HG03095 (cell line): ENCODE data around the gene ANKFN1.

Experiments
- ATAC-seq: cut with Tn5 transposase; IDR thresholded peaks from one replicate; pipeline ENCODE4 v1.9.1; 2021; ENCODE audit warnings: moderate library complexity; ENCODE audit not compliant: unreplicated experiment

ANKFN1 gene

DNA sequence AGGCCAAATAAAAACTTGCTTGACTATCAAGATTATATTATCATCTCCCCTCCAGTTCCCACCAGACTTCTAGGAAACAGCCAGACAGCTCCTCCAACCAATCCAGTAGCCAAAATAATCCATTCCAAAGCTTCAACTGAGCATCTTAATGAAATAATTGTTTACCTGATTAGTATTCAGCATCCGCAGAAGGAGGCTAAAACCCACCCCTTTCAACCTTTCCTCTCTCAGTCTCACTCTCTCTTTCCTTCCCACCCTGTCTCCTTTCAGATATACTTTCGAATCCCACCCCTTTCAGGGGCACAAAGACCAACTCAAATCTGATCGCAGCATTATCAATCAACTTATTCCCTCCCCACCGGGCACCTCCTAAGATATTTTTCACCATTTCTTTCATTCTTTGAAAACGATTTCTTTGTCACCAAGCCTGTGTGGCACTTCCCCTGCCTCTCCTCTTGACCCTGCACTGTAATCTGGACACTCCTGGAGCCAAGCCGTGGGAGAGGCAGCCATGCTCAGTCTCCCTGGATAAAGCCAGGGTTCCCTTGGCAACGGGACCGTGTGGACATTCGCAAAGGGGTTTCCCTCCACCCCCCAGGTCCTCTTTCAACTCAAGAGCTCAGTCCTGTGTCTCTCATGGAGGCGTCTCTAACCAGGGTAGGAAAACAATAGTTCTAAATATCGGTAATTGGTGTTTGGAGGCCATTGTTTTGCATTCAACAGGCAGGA, at the start of gene ANKFN1:
ANKFN1 (plus strand) TSS at position 602 of the 729 bp plus-strand sequence. CDS start 59,193 bp downstream, outside the sequence.
- ATAC-seq: no peak

DNA sequence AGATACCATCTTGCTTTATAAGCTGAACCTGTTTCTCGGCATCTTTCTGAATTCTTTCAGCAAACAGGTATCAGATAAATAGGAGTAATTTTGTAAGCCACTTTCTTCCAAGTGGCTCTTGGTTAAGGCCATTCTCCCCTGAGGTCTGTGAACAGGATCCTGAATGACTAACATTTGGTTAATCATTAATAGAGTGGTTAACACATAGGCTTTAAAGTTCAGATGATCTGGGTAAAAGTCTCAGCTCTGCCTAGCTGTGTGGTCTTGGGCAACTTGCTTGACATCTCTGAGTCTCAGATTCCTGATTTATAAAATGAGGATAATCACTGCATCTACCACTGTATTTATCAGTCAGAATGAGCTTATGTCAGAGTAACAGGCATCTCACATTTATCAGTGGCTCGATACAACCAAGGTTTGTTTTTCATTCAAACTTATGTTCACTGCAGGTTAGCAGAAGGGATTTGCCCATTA, 44.4 kb upstream of the ANKFN1 start:
- ATAC-seq: no peak

DNA sequence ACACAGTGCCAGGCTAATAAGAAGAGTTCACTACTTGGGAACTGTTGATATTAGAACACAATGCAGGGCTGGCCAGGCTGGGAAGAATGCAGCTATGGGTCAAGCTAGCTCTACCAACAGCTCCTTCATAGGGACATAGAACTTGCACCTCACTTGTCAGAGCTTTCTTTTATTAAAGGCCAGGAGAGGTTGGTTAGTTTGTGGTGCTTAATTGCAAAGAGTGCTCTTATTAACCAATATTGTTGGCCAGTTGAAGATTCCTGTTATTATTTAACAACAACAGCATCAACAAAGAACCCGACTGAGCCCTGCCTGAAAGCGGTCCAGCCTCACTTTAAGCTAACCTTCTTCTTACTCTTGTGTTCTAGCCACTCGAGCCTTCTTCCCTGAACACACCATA, 43.4 kb upstream of the ANKFN1 start:
- no peak for ATAC-seq

DNA sequence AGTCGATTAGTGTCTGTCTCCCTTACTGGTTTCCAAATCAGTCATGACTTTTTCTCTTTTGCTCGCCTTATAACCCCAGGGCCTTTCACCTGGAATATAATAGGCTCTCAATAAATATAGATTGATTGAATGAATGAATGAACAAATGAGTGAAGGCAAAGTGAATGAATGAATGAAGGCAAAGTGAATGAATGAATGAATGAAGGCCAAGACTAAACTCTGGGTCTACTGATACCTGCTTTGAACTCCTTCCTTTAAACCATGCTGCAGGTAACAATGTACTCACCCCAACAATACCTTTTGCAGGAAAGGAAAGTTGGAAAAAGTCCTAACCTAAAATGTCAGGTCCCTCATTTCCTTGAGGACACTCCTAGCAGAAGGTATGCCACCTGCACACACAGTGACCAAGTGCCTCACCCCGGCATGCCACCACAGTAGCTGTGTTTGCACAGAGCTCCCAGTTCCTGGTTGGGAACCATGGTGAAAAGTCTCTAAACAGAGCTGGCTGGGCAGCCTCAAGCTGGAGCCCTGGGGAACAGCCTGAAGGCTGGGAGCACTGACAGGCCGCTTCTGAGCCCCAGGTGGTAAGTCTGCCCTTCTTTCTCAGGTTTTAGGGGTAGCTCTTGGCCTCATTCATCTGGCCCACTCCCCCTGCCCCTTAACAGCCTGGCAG, 42.7 kb upstream of the ANKFN1 start:
- no peak for ATAC-seq

GRCh38 chr17:56111706-56112485, 41.4 kb upstream of the ANKFN1 start:
- no peak for ATAC-seq

GRCh38 chr17:56113486-56113885, 39.8 kb upstream of the ANKFN1 start:
- ATAC-seq: no peak

DNA sequence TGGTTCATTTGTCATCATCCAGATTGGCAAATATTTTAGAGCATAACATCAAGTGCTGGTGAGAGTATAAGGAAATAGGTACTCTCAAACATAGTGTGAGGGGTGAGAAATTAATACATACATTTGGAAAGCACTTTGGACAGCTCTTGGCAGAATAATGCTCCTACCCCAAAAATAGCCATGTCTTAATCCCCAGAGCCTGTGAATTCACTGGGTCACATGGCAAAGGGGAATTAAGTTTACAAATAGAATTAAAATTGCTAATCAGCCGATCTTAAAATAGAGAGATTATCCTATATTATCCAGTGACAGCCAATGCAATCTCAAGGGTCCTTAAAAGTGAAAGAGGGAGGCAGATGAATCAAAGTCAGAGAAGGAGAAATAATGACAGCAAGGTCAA, 38.8 kb upstream of the ANKFN1 start:
- no peak for ATAC-seq

DNA sequence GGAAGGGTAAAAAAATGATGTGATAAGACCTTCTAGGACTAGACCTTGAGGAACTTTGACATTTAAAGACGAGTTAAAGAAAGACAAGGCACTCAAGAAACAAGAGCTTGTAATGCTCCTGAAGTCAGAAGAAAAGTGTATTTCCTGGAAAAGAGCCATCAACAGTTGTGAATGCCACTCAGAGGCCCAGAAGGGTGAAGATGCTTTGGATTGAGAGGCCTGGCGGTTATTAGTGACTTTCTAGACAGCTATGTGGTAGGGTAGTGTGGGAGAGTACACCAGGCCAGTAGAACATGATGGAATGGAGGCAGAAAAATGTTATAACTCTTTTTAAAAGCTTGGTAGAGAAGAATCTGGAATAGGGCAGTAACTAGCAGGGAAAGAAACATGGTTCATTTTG, 34.1 kb upstream of the ANKFN1 start:
- ATAC-seq: no peak

- no peak for ATAC-seq
Measured at GRCh38 chr17:56119936-56120335, 33.3 kb upstream of the ANKFN1 start.

- no peak for ATAC-seq
Measured at GRCh38 chr17:56121191-56122051, 31.9 kb upstream of the ANKFN1 start.

GRCh38 chr17:56125830-56126819, 27.1 kb upstream of the ANKFN1 start:
- no peak for ATAC-seq

DNA sequence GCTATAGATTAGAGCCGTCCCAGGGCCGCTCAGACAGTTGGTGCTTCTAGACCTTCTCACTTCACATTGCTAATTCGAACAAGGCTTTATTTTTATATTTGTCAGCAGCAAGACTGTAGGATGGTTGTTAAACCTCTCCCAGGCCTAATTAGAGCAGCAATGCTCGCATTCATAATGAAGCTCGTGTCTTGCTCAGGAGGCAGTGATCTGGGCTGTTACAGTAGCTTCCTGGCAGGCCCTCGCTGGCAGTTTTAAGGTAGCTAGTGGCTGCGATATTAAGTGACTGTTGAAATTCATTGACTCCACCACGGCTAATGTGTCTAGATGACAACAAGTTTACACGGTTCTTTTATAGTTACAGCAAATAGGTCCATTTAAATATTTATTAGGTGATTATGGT, 23.2 kb upstream of the ANKFN1 start:
- ATAC-seq: no peak

DNA sequence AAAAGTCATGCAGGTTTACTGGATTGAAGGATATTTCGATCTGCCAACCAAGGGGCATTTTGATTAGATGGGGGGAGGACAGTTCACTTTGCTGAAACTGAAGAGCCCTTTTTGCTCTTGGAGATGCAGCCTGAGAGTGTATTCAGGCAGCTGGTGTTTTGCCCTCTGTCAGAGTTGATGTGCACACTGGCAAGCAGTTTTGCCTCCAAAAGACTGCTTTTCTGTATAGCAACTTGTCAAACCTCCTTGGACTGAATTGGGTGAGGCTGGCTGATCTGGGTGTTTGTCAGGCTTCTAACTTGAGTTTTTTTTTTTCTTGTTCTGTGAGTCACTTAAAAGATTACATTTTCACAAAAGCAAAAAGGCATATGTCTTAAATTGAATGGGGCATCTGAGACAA, 22.6 kb upstream of the ANKFN1 start:
- ATAC-seq: no peak

DNA sequence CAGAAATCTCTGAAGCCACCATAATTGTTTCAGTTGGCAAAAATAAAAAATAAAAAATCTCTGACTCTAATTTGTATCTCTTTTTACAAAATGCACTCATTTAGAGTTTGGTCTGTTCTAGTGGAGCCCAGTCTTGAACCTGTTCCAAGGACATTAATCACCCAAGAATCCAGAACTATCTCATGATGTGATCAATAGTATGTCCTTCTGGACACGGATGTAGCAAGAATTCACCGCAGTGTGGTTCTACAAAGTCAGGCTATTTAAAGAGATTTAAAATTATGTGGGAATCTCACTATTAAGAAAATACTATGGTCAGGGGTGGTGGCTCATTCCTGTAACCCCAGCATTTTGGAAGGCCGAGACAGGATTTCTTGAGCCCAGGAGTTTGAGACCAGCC, 21.8 kb upstream of the ANKFN1 start:
- no peak for ATAC-seq

GRCh38 chr17:56136301-56136700, 17.0 kb upstream of the ANKFN1 start:
- ATAC-seq: no peak

GRCh38 chr17:56141046-56141839, 12.0 kb upstream of the ANKFN1 start:
- ATAC-seq: no peak

- ATAC-seq: no peak
Measured at GRCh38 chr17:56142325-56142724, 10.9 kb upstream of the ANKFN1 start.

DNA sequence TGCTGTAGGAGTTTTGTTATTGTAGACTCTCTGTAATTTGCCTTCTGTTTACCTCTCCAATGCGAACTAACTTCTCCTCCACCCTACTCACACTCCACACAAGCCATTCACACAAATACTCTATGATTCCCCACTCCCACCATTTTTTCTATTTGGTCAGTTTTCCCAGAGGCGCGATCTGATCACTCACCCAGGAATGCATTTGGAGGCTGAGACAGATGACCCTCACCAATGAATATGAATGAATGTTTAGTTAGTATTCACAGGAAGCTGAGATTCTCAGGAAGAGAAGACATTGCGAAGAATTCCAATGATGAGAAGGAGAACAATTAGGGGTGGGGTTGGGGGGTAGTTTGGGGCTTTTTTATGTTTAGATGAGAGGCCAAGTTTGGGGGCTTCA, 10.5 kb upstream of the ANKFN1 start:
- ATAC-seq: no peak

DNA sequence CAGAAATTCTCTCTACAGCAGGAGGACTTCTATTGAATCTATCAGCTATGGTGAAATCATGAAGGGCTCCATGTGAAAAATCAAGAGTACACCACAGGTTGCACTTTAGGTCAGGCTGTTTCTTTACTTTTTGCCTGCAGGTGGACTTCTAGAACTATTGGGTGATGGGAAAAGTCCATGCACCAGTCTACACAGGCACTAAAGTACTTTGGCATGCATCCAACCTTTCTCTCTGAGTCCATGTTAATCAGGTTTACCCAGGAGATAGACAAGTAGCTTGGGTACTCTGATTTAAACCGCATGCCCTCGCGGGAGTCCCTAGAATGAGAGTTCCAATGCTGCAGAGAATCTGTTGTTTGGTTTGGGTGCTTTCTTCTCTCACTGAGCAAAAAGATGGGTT, 9.1 kb upstream of the ANKFN1 start:
- no peak for ATAC-seq
